IMR-90 (cell line): ENCODE results near the gene PSMB1. TPM values are rescaled to one million over a fixed set of nuclear protein-coding genes. Genes with fewer than 3 reads are reported as not detected.

Experiments
- ATAC-seq: fragments of 200-7000 bp; cut with Tn5 transposase; 2 replicates; pipeline ENCODE4 v1.9.1; 2020; ENCODE audit warnings: low read depth, mild to moderate bottlenecking, moderate library complexity
- BruUV-seq: library from RNA; stranded (reverse); fragments of 400-500 nt; replicated peaks from 2 replicates; lab custom pipeline; 2021; lab: Mats Ljungman, UMichigan
- CTCF ChIA-PET: fragments of 300-600 bp; formaldehyde crosslinking; extraction: SDS; loops from one replicate; lab custom pipeline; 2021; ENCODE audit warnings: antibody characterized with exemption; lab: Yijun Ruan, JAX
- POLR2A ChIA-PET: fragments of 300-600 bp; sonication (Branson Sonifier 250); formaldehyde crosslinking; loops from one replicate; lab custom pipeline; 2022; ENCODE audit warnings: antibody characterized with exemption; ENCODE audit not compliant: unreplicated experiment; lab: Charles Lee
- DNase-seq: peaks from one replicate; pipeline ENCODE4 v3.0.0; 2013
- H2AFZ ChIP-seq: replicated peaks from 2 replicates; pipeline ENCODE3; 2013; ENCODE audit warnings: low read length, mild to moderate bottlenecking; ENCODE audit not compliant: poor library complexity
- H2AK5ac ChIP-seq: 2 replicates; pipeline ENCODE4 v1.6.1; 2013; ENCODE audit warnings: low read depth, low read length, inconsistent platforms
- H2AK9ac ChIP-seq: replicated peaks from 2 replicates; pipeline ENCODE3; 2013; ENCODE audit warnings: mild to moderate bottlenecking, low read depth, low read length, moderate library complexity; ENCODE audit not compliant: poor library complexity
- H2BK120ac ChIP-seq: 2 replicates; pipeline ENCODE4 v1.6.1; 2013; ENCODE audit warnings: low read depth, low read length, inconsistent platforms
- H2BK15ac ChIP-seq: 3 replicates; pipeline ENCODE4 v1.6.1; 2013; ENCODE audit warnings: low read depth, low read length, inconsistent platforms
- H2BK20ac ChIP-seq: 2 replicates; pipeline ENCODE4 v1.6.1; 2013; ENCODE audit warnings: low read depth, mild to moderate bottlenecking, inconsistent platforms, low read length, moderate library complexity
- H2BK5ac ChIP-seq: 2 replicates; pipeline ENCODE4 v1.6.1; 2013; ENCODE audit warnings: mild to moderate bottlenecking, low read depth, low read length, inconsistent platforms; ENCODE audit not compliant: poor library complexity, severe bottlenecking
- H3K14ac ChIP-seq: replicated peaks from 2 replicates; pipeline ENCODE4 v1.6.1; 2013; ENCODE audit warnings: low read depth, low read length, inconsistent platforms
- H3K18ac ChIP-seq: 2 replicates; pipeline ENCODE4 v1.6.1; 2013; ENCODE audit warnings: low read depth, low read length, control low read depth
- H3K23ac ChIP-seq: 2 replicates; pipeline ENCODE4 v1.6.1; 2013; ENCODE audit warnings: low read depth, low read length, inconsistent platforms
- H3K27ac ChIP-seq: 2 replicates; pipeline ENCODE4 v1.5.1; 2013; ENCODE audit warnings: mild to moderate bottlenecking, control low read depth, low read length; ENCODE audit not compliant: insufficient read depth
- H3K27me3 ChIP-seq: 2 replicates; pipeline ENCODE4 v1.6.1; 2013; ENCODE audit warnings: low read length; ENCODE audit not compliant: control insufficient read depth, insufficient read depth
- H3K36me3 ChIP-seq: 2 replicates; pipeline ENCODE4 v1.6.1; 2013; ENCODE audit warnings: low read length, mixed read lengths; ENCODE audit not compliant: control insufficient read depth, insufficient read depth
- H3K4ac ChIP-seq: 2 replicates; pipeline ENCODE4 v1.6.1; 2013; ENCODE audit warnings: low read depth, low read length, inconsistent platforms
- H3K4me1 ChIP-seq: 2 replicates; pipeline ENCODE4 v1.6.1; 2013; ENCODE audit warnings: low read length, mixed read lengths; ENCODE audit not compliant: control insufficient read depth, insufficient read depth
- H3K4me2 ChIP-seq: 2 replicates; pipeline ENCODE4 v1.6.1; 2013; ENCODE audit warnings: low read depth, mild to moderate bottlenecking, control low read depth, low read length, moderate library complexity
- H3K4me3 ChIP-seq: 2 replicates; pipeline ENCODE4 v1.5.1; 2013; ENCODE audit warnings: low read depth, mild to moderate bottlenecking, control low read depth, low read length, moderate library complexity; ENCODE audit not compliant: insufficient read depth
- H3K56ac ChIP-seq: 2 replicates; pipeline ENCODE4 v1.6.1; 2013; ENCODE audit warnings: low read length, inconsistent platforms; ENCODE audit not compliant: insufficient read depth; ENCODE audit errors: extremely low read depth
- H3K79me1 ChIP-seq, 2 experiments: 2 replicates each; pipeline ENCODE4 v1.6.1; 2013; ENCODE audit warnings: low read length in 2 of 2, inconsistent platforms in 1 of 2, low read depth in 1 of 2
- H3K9ac ChIP-seq: 2 replicates; pipeline ENCODE4 v1.6.1; 2013; ENCODE audit warnings: low read depth, low read length, control low read depth
- H3K9me1 ChIP-seq: 2 replicates; pipeline ENCODE4 v1.6.1; 2013; ENCODE audit warnings: low read length, inconsistent platforms; ENCODE audit not compliant: insufficient read depth
- H3K9me3 ChIP-seq: 2 replicates; pipeline ENCODE4 v1.6.1; 2013; ENCODE audit warnings: low read length; ENCODE audit not compliant: control insufficient read depth, insufficient read depth
- H4K20me1 ChIP-seq: 2 replicates; pipeline ENCODE4 v1.6.1; 2013; ENCODE audit warnings: low read length, inconsistent platforms; ENCODE audit not compliant: insufficient read depth
- H4K5ac ChIP-seq: 2 replicates; pipeline ENCODE4 v1.6.1; 2013; ENCODE audit warnings: mild to moderate bottlenecking, low read depth, low read length, control low read depth
- H4K8ac ChIP-seq, 2 experiments: 2 replicates each; pipeline ENCODE4 v1.6.1; 2013; ENCODE audit warnings: low read depth in 2 of 2, low read length in 2 of 2, control low read depth in 1 of 2, inconsistent platforms in 1 of 2
- H4K91ac ChIP-seq: 2 replicates; pipeline ENCODE4 v1.6.1; 2013; ENCODE audit warnings: low read depth, low read length, inconsistent platforms; ENCODE audit not compliant: insufficient read depth
- BHLHE40 ChIP-seq: fragments of 150-350 bp; IDR thresholded peaks from 2 replicates; pipeline ENCODE4 v1.6.1; 2016; ENCODE audit warnings: mild to moderate bottlenecking, low read depth, low read length
- CEBPB ChIP-seq: IDR thresholded peaks from 2 replicates; pipeline ENCODE4 v1.6.1; 2012; ENCODE audit warnings: low read depth, low read length, improper control_type of control experiment
- FOS ChIP-seq: fragments of 150-350 bp; IDR thresholded peaks from 2 replicates; pipeline ENCODE4 v1.6.1; 2016; ENCODE audit warnings: low read depth, low read length
- MAFK ChIP-seq: IDR thresholded peaks from 2 replicates; pipeline ENCODE4 v1.6.1; 2012; ENCODE audit warnings: low read depth, low read length, improper control_type of control experiment
- NFE2L2 ChIP-seq: fragments of 150-350 bp; IDR thresholded peaks from 2 replicates; pipeline ENCODE4 v1.6.1; 2016; ENCODE audit warnings: low read depth, mild to moderate bottlenecking, low read length
- POLR2A ChIP-seq: IDR thresholded peaks from 2 replicates; pipeline ENCODE4 v1.6.1; 2012; ENCODE audit warnings: mild to moderate bottlenecking, low read depth, low read length
- dilution Hi-C: fragments of 300-500 bp; cut with HindIII; formaldehyde crosslinking; loops from one replicate; pipeline ENCODE4 v1.14.3; 2018; ENCODE audit warnings: low sequenced_read_pairs; ENCODE audit not compliant: unreplicated experiment
- in situ Hi-C: fragments of 300-500 bp; cut with MboI; formaldehyde crosslinking; loops from 3 replicates; pipeline ENCODE4 v1.14.3; 2019; ENCODE audit warnings: low sequenced_read_pairs, inconsistent platforms, mixed read lengths
- intact Hi-C: fragments of 100-400 bp; cut with micrococcal nuclease; formaldehyde crosslinking; loops from 2 replicates; pipeline ENCODE4 v1.10.0; 2022
- polyA plus RNA-seq, 3 experiments: library from polyadenylated mRNA; depleted of rRNA; stranded (reverse); fragments of >200 nt; gene quantifications; 2 replicates each; pipeline ENCODE4 v1.2.3, GENCODE V29; 2012; ENCODE audit warnings: low replicate concordance in 1 of 3
- total RNA-seq: library from RNA; depleted of rRNA; stranded (reverse); fragments of >200 nt; gene quantifications from 2 replicates; pipeline ENCODE4 v1.2.3, GENCODE V29; 2012
- TF ChIP-seq, protein P1 (sequence below): fragments of 150-350 bp; IDR thresholded peaks from 2 replicates; pipeline ENCODE4 v1.6.1; 2016; ENCODE audit warnings: low read depth, mild to moderate bottlenecking, low read length, moderate library complexity, borderline replicate concordance

PSMB1 gene
- total and polyA plus RNA-seq, 2 of the 4 experiments (the other 2 are of a cell fraction): 450 to 508 TPM

DNA sequence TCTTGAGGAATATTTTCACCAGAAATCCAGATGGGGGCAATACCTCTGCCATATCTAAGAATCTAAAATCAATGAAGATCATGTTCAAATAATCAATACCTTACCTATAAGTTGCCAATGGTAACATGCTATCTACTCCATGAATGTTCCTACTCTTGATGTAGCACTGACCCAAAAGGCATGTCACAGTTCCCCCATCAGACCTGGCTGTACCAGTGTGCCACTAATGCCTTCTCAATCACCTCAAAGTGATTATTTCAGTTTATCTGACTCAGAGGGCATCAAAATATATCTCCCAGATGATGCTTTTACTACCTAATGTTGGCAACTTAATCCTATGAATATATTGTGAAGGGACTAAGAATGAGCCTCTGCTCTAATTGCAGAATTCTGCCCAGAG lies 25.8 kb upstream of the PSMB1 start:
- Histone ChIP-seq H2AFZ (no peak overlapping the region), H3K36me3 (peaks cover 27% of the 10 kb centered on the region)
- BruUV-seq: no TSS peak

More for the DNA sequence above, 25.8 kb upstream of the PSMB1 start:
- no peak for ATAC-seq
- Histone ChIP-seq H2AK9ac (no peak overlapping the region), H3K27ac (no peak overlapping the region), H4K91ac (no peak overlapping the region), H2BK20ac (no peak overlapping the region), H3K4me1 (peaks cover 3% of the 10 kb centered on the region; the same call in 1 of the 2 replicates), H3K23ac (no peak overlapping the region), H3K9me1 (no peaks in the 10 kb centered on the region), H3K79me1 (peaks cover 11 to 20% of the 10 kb centered on the region in 2 experiments), H2AK5ac (no peak overlapping the region), H3K56ac (no peak overlapping the region), H2BK120ac (no peak overlapping the region), H3K9me3 (no peaks in the 10 kb centered on the region), H3K18ac (no peak overlapping the region), H2BK15ac (no peak overlapping the region), H3K4ac (no peak overlapping the region), H3K27me3 (no peaks in the 10 kb centered on the region), H3K14ac (no peak overlapping the region), H3K4me3 (no peak overlapping the region), H4K5ac (no peak overlapping the region), H4K8ac (no peak overlapping the region), H4K20me1 (no peaks in the 10 kb centered on the region; the same call in 1 of the 2 replicates), H2BK5ac (no peak overlapping the region), H3K4me2 (no peak overlapping the region), H3K9ac (no peak overlapping the region)
- dilution Hi-C loops: no loop called here
- DNase-seq: no peak
- in situ Hi-C loops: no loop called here
- intact Hi-C loops: no loop called here
- no peak for TF ChIP-seq FOS
- no peak for TF ChIP-seq POLR2A
- TF ChIP-seq MAFK: no peak
- TF ChIP-seq CEBPB: no peak
- no peak for TF ChIP-seq NFE2L2
- TF ChIP-seq, protein P1, sequence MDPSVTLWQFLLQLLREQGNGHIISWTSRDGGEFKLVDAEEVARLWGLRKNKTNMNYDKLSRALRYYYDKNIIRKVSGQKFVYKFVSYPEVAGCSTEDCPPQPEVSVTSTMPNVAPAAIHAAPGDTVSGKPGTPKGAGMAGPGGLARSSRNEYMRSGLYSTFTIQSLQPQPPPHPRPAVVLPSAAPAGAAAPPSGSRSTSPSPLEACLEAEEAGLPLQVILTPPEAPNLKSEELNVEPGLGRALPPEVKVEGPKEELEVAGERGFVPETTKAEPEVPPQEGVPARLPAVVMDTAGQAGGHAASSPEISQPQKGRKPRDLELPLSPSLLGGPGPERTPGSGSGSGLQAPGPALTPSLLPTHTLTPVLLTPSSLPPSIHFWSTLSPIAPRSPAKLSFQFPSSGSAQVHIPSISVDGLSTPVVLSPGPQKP: no peak
- no peak for TF ChIP-seq BHLHE40
- ChIA-PET CTCF (no interaction called here), POLR2A (no interaction called here)
